Neural crest cell (in vitro differentiated cells): ENCODE results near the gene ZBTB33. TPM values are rescaled to one million over a fixed set of nuclear protein-coding genes. Genes with fewer than 3 reads are reported as not detected.

Experiments used
- DNase-seq: peaks from one replicate; pipeline ENCODE4 v3.0.0; 2021; ENCODE audit warnings: low read depth, mixed read lengths, low spot score
- H3K27ac Mint-ChIP-seq: one replicate; pipeline ENCODE4 v1.8.0; 2021; ENCODE audit warnings: mild to moderate bottlenecking, mixed read lengths; ENCODE audit not compliant: unreplicated experiment
- H3K27me3 Mint-ChIP-seq: 2 replicates; pipeline ENCODE4 v1.8.0; 2021; ENCODE audit warnings: low read depth, mild to moderate bottlenecking, mixed read lengths
- H3K36me3 Mint-ChIP-seq: 2 replicates; pipeline ENCODE4 v1.8.0; 2021; ENCODE audit warnings: low read depth, mild to moderate bottlenecking, mixed read lengths
- H3K4me1 Mint-ChIP-seq: 2 replicates; pipeline ENCODE4 v1.8.0; 2021; ENCODE audit warnings: mixed read lengths
- H3K4me3 Mint-ChIP-seq: one replicate; pipeline ENCODE4 v1.8.0; 2021; ENCODE audit warnings: mild to moderate bottlenecking, mixed read lengths
- H3K9me3 Mint-ChIP-seq: 2 replicates; pipeline ENCODE4 v1.8.0; 2021; ENCODE audit warnings: mixed read lengths
- CTCF ChIP-seq: fragments of 200-600 bp; sonication (generic); conservative IDR thresholded peaks from 2 replicates; pipeline ENCODE4 v1.5.0; 2021; ENCODE audit warnings: antibody characterized with exemption, mild to moderate bottlenecking
- long read RNA-seq: library from polyadenylated mRNA; unstranded; transcript quantifications from one replicate; pipeline ENCODE4 v2.0.0, GENCODE V29; 2020
- total RNA-seq: library from RNA; stranded (reverse); gene quantifications from 2 replicates; pipeline ENCODE4 v1.2.1, GENCODE V29; 2021

Gene ZBTB33
- total RNA-seq = 28.4 and 28.6 TPM in 2 replicates
- long read RNA-seq, full-length matches to known transcripts = 6 of 7 reads
- long read RNA-seq, partial matches to known transcripts = 0 of 7 reads
- long read RNA-seq, other reads (novel, unspliced or antisense) = 1 of 7 reads

DNA sequence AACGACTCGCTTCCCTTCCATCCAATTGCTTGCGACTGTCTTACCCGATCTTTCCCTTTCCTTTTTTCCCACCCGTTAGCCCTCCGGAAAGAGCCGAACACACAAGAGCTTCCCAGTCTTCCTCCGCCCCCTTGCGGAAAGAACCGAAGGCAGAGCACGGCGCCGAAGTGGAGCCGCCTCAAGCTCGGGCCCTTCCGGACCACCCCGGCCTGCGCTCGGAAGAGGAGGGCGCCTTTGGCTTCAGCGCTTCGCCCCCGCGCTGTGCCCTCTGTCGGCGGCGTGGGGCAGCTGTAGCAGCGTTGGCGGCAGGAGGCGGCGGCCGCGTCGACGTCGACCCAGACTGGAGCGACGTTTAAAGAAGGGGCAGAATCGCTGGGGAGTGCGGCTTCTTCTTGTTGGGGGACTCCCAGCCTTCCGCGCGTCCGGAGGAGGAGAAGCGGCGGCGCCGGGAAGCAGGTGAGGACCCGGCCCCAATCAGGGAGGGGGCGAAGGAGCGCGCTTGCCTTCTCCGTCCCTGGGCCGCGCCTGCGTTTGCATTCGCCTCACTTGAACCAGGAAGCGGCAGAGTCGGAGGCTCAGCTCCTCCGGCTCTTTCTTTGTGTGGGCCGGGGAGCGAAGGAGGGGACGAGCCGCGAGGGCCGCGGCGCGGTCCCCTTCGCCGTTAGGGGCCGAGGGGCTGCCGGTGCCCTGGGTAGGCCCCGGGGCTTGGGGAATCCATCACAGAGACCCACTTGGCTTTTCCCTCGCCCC lies at the start of gene ZBTB33:
Gene ZBTB33, plus strand, starts transcription at position 291 of the 750 bp plus-strand sequence. CDS start 2,604 bp downstream, outside the sequence.
- Mint-ChIP-seq H3K4me1 (peaks cover 10% of the 10 kb centered on the region), H3K36me3 (peaks cover 12% of the 10 kb centered on the region), H3K9me3 (no peaks in the 10 kb centered on the region), H3K27me3 (peaks cover 39% of the 10 kb centered on the region), H3K4me3 (peak within 1 kb of the TSS; percentile 98), H3K27ac (peak within 1 kb of the TSS; percentile 98)
- TF ChIP-seq CTCF = peak; percentile 67
- peak; percentile 78 for DNase-seq

GRCh38 chrX:120200851-120201250 lies 49.8 kb upstream of the ZBTB33 start:
- TF ChIP-seq CTCF = no peak
- no peak overlapping the region for H3K4me3 Mint-ChIP-seq
- H3K27ac Mint-ChIP-seq = no peak overlapping the region
- no peak for DNase-seq
- H3K4me1 Mint-ChIP-seq = no peaks in the 10 kb centered on the region
- no peaks in the 10 kb centered on the region for H3K27me3 Mint-ChIP-seq
- H3K36me3 Mint-ChIP-seq = no peaks in the 10 kb centered on the region
- H3K9me3 Mint-ChIP-seq = no peaks in the 10 kb centered on the region

DNA sequence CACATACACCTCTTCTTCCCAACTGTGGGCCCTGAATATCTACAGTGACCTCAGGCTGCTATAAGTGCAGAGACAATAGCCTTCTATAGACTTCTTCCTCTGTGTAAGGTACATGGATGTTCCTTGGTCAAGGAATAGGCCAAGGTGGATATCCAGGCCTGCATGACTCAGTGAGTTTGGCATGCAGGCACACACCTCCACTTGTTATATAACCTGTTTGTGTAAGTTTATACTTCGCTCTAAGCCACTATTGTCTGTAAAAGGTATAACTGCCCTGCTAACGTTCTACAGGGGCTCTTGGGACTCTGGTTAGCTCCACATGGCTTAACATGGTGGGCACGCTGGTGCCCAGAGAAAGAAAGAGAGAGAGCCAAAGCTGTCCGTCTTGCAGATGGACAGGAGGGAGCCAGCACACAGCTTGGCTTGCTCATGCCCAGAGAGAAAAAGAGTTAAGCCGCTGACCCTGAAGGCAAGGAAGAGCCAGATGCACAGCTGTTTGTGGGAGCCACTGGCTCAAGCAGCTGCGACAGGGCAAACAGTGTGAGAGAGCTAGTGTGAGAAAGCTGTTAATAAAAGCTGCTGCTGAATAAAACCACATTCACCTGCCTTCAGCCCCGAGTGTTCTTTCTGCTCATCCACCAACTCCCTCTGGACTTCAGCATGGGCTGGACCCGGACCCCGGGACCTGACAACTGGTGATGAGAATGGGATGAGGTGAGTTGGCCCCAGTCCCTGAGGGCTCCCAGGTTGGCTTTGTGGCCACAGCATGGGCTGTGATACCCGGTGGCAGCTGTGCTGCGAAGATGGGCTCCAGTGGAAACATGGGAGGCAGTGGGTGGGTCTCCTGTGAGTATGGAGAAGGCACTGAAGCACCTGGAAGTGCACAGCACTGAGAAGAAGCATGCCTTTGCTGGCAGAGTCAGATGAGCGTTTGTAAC lies 44.5 kb upstream of the ZBTB33 start:
- H3K9me3 Mint-ChIP-seq = no peaks in the 10 kb centered on the region
- H3K27ac Mint-ChIP-seq = no peak overlapping the region
- H3K36me3 Mint-ChIP-seq = no peaks in the 10 kb centered on the region
- no peaks in the 10 kb centered on the region for H3K4me1 Mint-ChIP-seq
- H3K4me3 Mint-ChIP-seq = no peak overlapping the region
- no peak for DNase-seq
- no peaks in the 10 kb centered on the region for H3K27me3 Mint-ChIP-seq
- TF ChIP-seq CTCF = no peak

DNA sequence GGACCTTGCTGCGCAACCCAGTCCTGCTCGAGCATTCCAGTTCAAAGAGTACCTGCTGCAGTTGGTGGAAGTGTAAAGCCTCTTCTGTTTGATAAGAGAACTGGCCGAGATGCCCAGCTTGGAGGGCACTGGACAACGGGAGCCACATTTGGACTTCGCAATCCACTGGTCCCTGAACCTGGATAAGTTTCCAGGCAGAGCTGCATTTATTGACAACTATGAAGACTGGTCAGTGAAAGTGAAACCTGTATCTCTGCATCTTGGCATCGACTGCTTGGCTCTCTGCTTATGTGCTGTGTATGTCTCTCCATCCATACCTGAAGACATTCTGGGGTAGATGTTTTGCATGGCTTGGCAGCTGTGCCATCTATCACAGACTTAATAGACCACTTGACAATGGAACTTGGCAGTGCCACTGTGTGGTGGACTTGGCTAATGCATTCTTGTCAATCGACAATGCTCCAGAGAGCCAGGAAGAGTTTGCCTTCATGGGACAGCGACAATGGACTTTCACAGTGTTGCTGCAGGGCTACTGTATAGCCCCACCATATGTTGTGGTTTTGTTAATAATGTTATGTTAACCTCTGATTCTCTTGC lies 43.5 kb upstream of the ZBTB33 start:
- no peak for TF ChIP-seq CTCF
- Mint-ChIP-seq H3K9me3 (no peaks in the 10 kb centered on the region), H3K27ac (no peak overlapping the region), H3K4me3 (no peak overlapping the region), H3K4me1 (no peaks in the 10 kb centered on the region), H3K36me3 (no peaks in the 10 kb centered on the region), H3K27me3 (no peaks in the 10 kb centered on the region)
- DNase-seq = no peak
